HG03432 (cell line): ENCODE results near the gene FSD1L.
"Not testable (repeated sequence)": the region's sequence is repeated elsewhere in the genome, so short reads cannot be mapped to it uniquely, and the experiment has no call there.

Experiments used
- ATAC-seq: cut with Tn5 transposase; IDR thresholded peaks from one replicate; pipeline ENCODE4 v1.9.1; 2021; ENCODE audit warnings: mild to moderate bottlenecking, moderate library complexity; ENCODE audit not compliant: unreplicated experiment

The FSD1L gene

DNA sequence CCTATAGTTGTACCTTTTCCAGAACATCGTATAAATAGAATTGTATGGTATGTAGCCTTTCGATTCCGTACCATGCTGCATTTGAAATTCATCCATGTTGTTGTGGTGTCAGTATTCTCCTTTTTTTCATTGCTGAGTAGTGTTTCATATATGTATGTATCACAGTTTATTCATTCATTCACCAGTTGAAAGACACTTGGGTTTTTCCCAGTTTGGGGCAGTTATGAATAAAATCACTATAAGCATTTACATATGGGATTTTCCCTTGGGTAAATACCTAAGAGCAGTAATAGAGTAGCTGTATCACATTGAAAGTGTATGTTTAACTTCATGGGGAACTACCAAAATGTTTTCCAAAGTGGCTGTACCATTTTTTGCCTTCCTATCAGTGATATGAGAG, 94.0 kb downstream of the FSD1L start:
- peak; percentile 98 for ATAC-seq

DNA sequence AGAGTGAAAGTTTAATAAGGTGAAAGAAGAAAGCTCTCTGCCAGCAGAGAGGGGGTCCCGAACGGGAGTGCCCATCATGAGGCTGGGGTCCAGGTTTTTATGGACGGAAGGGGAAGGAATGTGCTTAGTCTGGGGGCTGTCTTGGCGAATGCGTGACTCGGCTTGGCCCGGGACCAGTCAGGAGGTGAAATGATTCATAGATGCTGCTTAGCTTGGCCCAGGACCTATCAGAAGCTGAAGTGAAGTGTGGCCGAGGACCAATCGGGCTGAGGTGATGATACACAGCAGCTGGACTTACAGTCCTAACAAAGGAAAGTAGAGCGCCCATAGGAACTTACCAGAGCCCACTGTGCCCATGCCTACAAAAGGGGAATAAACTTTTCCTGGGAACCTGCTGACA, 106.2 kb downstream of the FSD1L start:
- ATAC-seq: no peak

DNA sequence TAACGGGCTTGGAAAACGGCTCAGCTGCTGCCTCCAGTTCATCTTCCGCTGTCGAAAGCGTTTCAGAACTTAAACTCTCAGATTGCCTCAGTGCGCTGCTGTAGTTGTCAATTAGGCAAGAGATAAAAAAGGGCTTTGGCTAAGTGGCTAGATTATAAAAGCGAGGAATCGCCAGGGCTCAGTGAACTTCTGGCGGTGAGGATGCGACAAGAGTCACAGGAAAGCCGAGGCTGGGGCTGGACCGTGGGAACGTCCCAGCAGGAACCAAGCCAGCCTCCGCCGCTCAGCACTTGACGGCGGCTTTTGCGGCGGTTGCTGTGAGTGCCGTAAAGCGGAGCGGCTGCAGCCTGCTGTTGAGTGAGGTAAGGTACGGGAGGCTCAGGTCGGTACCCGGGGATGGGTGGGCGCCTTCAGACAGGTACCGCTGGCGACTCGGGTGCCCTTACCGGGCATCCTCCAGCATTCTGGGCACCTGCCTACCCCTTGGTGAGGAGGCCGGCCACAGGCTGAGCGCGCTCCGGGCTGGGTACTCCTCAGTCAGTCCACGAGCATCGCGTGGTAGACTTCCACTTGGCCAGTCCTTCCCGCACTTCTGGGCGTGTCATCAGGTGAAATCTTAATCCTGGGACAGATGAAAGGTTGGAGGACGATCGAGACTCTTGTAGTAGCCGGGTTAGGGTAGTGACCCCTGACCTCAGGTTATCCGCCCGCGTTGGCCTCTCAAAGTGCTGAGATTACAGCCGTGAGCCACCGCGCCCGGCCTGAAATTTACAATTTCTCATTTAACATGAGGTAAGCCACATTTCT, 110.2 kb downstream of the FSD1L start, which contains the start of gene FKTN:
TSS of gene FKTN (plus strand) at position 328 of the 807 bp plus-strand sequence. CDS start 16,902 bp downstream, outside the sequence.
- ATAC-seq: peak; percentile 98

DNA sequence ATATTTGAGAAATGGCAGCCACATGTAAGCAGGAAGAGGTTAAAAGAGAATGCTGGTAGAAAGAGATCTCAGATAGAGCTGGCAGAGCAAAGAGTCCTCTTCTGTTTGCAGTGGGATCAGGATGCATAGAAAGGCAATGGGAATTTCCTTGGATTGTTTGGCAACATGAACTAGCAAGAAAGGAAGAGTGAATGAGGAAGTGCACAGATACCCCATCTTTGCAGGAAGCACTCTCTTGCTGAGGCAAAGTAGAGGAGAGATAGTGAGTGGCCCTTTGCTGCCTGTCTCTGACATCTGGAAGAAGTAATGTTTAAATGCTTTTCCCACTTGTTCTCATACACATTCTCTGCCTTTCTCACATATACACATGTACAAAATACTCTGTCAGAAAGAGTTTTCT, 124.6 kb downstream of the FSD1L start:
- no peak for ATAC-seq

DNA sequence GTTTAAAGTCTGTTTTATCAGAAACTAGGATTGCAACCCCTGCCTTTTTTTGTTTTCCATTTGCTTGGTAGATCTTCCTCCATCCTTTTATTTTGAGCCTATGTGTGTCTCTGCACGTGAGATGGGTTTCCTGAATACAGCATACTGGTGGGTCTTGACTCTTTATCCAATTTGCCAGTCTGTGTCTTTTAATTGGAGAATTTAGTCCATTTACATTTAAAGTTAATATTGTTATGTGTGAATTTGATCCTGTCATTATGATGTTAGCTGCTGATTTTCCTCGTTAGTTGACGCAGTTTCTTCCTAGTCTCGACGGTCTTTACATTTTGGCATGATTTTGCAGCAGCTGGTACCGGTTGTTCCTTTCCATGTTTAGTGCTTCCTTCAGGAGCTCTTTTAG, 132.1 kb downstream of the FSD1L start:
- ATAC-seq: not testable (repeated sequence)

DNA sequence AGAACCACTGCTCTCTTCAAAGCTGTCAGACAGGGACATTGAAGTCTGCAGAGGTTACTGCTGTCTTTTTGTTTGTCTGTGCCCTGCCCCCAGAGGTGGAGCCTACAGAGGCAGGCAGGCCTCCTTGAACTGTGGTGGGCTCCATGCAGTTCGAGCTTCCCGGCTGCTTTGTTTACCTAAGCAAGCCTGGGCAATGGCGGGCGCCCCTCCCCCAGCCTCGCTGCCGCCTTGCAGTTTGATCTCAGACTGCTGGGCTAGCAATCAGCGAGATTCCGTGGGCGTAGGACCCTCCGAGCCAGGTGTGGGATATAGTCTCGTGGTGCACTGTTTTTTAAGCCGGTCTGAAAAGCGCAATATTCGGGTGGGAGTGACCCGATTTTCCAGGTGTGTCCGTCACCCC, 133.7 kb downstream of the FSD1L start:
- ATAC-seq: not testable (repeated sequence)

DNA sequence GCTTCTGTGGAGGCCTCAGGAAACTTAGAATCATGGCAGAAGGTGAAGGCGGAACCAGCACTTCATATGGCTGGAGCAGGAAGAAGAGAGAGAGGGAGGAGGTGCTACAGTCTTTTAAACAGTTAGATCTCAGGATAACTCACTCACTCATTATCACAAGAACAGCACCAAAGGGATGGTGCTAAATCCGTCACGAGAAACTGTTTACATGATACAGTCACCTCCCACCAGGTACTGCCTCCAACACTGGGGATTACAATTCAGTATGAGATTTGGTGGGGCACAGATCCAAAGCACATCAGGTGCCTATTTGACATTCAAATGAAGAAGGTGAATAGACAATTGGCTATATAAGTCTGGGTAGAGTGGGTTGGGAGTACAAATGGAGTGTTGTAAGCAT, 145.3 kb downstream of the FSD1L start:
- ATAC-seq: no peak
